Vagina (tissue), 2 donors: ENCODE measurements around the gene L2HGDH. TPM values are rescaled to one million over a fixed set of nuclear protein-coding genes. Genes with fewer than 3 reads are reported as not detected.

Source experiments
- DNase-seq, 2 donors: peaks; one replicate each; pipeline ENCODE4 v3.0.0-alpha.2; 2017; ENCODE audit errors: extremely low spot score in 2 of 2
- H3K27ac ChIP-seq: fragments of 200-600 bp; sonication (generic); one replicate; pipeline ENCODE4 v1.5.1; 2019
- H3K27me3 ChIP-seq: fragments of 200-600 bp; sonication (generic); one replicate; pipeline ENCODE4 v1.5.1; 2019
- H3K36me3 ChIP-seq, 2 donors: fragments of 200-600 bp; sonication (generic); one replicate each; pipeline ENCODE4 v1.5.1; 2017 to 2019
- H3K4me1 ChIP-seq: fragments of 200-600 bp; sonication (generic); one replicate; pipeline ENCODE4 v1.5.1; 2019
- H3K4me3 ChIP-seq, 2 donors: fragments of 200-600 bp; sonication (generic); 1 replicate in 1 of 2; 2 replicates in 1 of 2; pipeline ENCODE4 v1.5.1; 2016 to 2019
- H3K9me3 ChIP-seq: fragments of 200-600 bp; sonication (generic); one replicate; pipeline ENCODE4 v1.5.1; 2019
- POLR2A ChIP-seq, 2 donors: fragments of 450-650 bp; IDR thresholded peaks; one replicate each; pipeline ENCODE4 v1.6.1; 2017; ENCODE audit warnings: antibody characterized with exemption in 2 of 2, mild to moderate bottlenecking in 2 of 2, moderate library complexity in 2 of 2
- POLR2AphosphoS5 ChIP-seq, 2 donors: sonication (generic); formaldehyde crosslinking; IDR thresholded peaks; one replicate each; pipeline ENCODE4 v1.9.0; 2017; ENCODE audit warnings: antibody characterized with exemption in 2 of 2, mild to moderate bottlenecking in 2 of 2, low read depth in 1 of 2; ENCODE audit not compliant: insufficient read depth in 1 of 2
- intact Hi-C: fragments of 100-400 bp; cut with DNase I; formaldehyde crosslinking; loops from one replicate; pipeline ENCODE4 v1.15.1; 2023
- total RNA-seq: library from RNA; depleted of rRNA; stranded (reverse); fragments of >200 nt; gene quantifications from one replicate; pipeline ENCODE4 v1.2.3, GENCODE V29; 2016
- TF ChIP-seq, protein P1 (sequence below), 3 experiments: fragments of 450-650 bp in 2 of 3; fragments of 200-600 bp in 1 of 3; sonication (generic) in 1 of 3; IDR thresholded peaks; one replicate each; pipeline ENCODE4 v1.5.1; 2017 to 2019; ENCODE audit warnings: antibody characterized with exemption in 3 of 3, mild to moderate bottlenecking in 2 of 3, moderate library complexity in 2 of 3

L2HGDH gene
- total RNA-seq, 1 donor from 2014 or later, result 5.6 TPM

GRCh38 chr14:50272498-50272897, 39.5 kb downstream of the L2HGDH start:
- TF ChIP-seq, protein P1, sequence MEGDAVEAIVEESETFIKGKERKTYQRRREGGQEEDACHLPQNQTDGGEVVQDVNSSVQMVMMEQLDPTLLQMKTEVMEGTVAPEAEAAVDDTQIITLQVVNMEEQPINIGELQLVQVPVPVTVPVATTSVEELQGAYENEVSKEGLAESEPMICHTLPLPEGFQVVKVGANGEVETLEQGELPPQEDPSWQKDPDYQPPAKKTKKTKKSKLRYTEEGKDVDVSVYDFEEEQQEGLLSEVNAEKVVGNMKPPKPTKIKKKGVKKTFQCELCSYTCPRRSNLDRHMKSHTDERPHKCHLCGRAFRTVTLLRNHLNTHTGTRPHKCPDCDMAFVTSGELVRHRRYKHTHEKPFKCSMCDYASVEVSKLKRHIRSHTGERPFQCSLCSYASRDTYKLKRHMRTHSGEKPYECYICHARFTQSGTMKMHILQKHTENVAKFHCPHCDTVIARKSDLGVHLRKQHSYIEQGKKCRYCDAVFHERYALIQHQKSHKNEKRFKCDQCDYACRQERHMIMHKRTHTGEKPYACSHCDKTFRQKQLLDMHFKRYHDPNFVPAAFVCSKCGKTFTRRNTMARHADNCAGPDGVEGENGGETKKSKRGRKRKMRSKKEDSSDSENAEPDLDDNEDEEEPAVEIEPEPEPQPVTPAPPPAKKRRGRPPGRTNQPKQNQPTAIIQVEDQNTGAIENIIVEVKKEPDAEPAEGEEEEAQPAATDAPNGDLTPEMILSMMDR (IDR thresholded peaks at IDR 0.05), result no peak
- no peak for TF ChIP-seq POLR2A (IDR thresholded peaks at IDR 0.05)
- no peak for TF ChIP-seq POLR2AphosphoS5 (IDR thresholded peaks at IDR 0.05; ENCODE audit: insufficient read depth in 1 of 2, low read depth in 1 of 2)
- H3K36me3 ChIP-seq, result no peaks in the 10 kb centered on the region
- no peak overlapping the region for H3K4me3 ChIP-seq
- H3K4me1 ChIP-seq, result no peaks in the 10 kb centered on the region
- H3K27ac ChIP-seq, result no peak overlapping the region
- no peaks in the 10 kb centered on the region for H3K9me3 ChIP-seq
- intact Hi-C loops, result no loop called here
- no peaks in the 10 kb centered on the region for H3K27me3 ChIP-seq
- no peak for DNase-seq

DNA sequence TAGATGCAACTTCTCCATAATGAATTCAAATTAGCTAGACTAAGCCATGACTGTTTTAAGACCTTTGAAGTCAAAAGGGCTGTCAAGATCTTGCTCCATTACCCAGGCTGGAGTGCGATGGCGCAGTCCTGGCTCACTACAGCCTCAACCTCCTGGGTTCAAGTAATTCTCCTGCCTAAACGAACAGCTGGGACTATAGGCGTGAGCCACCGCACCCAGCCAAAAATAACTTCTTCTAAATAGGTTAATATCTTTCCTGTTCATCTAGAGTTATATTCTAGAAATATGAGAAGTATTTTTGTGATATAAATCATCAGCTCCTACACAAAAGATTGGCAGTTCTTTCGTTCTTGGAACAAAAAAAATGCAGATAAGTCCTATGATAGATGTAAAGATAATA, 41.1 kb downstream of the L2HGDH start:
- no peaks in the 10 kb centered on the region for H3K4me1 ChIP-seq
- no peaks in the 10 kb centered on the region for H3K9me3 ChIP-seq
- no peaks in the 10 kb centered on the region for H3K27me3 ChIP-seq
- intact Hi-C loops, result no loop called here
- DNase-seq, result no peak
- H3K27ac ChIP-seq, result no peak overlapping the region
- TF ChIP-seq, protein P1 (IDR thresholded peaks at IDR 0.05), result no peak
- H3K4me3 ChIP-seq, result no peak overlapping the region
- H3K36me3 ChIP-seq, result no peaks in the 10 kb centered on the region

DNA sequence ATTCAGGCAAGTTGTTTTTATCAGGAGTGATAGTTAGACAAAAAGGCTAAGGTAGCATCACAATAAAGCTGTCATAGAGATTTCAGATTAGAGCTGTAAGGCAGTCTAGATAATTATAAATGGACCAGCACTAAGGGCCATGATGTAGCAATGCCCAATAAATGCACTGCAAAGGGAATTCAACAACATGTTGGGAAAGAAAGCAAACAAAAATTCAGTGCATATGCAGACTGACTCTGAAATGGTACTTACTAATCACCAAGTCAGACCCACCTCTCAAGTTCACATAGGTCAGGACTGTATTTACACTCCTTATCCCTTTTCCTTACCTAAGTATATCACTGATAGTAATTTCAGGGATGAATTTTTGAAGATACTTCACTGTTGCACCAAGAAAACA, 47.0 kb downstream of the L2HGDH start:
- H3K36me3 ChIP-seq, result no peaks in the 10 kb centered on the region
- TF ChIP-seq, protein P1 (IDR thresholded peaks at IDR 0.05), result no peak
- TF ChIP-seq POLR2AphosphoS5 (IDR thresholded peaks at IDR 0.05; ENCODE audit: insufficient read depth in 1 of 2, low read depth in 1 of 2) (no peak), POLR2A (IDR thresholded peaks at IDR 0.05) (no peak)
- intact Hi-C loops, result no loop called here

DNA sequence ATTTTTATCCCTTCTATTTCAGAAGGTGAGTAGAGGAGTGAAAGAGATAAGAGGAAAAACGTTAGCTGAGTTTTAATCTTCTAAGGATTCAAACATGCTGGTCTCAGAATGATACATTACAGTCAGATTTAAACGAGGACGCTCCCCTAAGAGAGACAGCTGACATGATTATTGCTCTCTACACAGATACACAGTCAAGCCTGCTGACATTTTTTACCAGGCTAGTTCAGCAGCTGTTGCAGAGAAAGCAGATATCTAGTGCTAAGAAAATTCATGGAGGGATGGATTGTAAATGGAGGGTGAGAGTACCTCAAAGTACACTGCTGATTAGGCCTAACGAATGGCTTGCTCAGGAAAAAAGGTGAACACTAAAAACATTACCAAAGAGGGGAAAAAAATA, 48.7 kb downstream of the L2HGDH start:
- intact Hi-C loops, result no loop called here
- H3K27me3 ChIP-seq, result no peaks in the 10 kb centered on the region
- DNase-seq, result no peak
- no peak overlapping the region for H3K4me3 ChIP-seq
- H3K9me3 ChIP-seq, result no peaks in the 10 kb centered on the region
- no peaks in the 10 kb centered on the region for H3K36me3 ChIP-seq
- H3K4me1 ChIP-seq, result no peaks in the 10 kb centered on the region
- H3K27ac ChIP-seq, result no peak overlapping the region
- TF ChIP-seq POLR2A (IDR thresholded peaks at IDR 0.05) (no peak), POLR2AphosphoS5 (IDR thresholded peaks at IDR 0.05; ENCODE audit: insufficient read depth in 1 of 2, low read depth in 1 of 2) (no peak)
- TF ChIP-seq, protein P1 (IDR thresholded peaks at IDR 0.05), result no peak

More for the DNA sequence above, 47.0 kb downstream of the L2HGDH start:
- Histone ChIP-seq H3K4me3 (no peak overlapping the region), H3K9me3 (no peaks in the 10 kb centered on the region), H3K27ac (no peak overlapping the region), H3K27me3 (no peaks in the 10 kb centered on the region), H3K4me1 (no peaks in the 10 kb centered on the region)
- DNase-seq, result no peak

DNA sequence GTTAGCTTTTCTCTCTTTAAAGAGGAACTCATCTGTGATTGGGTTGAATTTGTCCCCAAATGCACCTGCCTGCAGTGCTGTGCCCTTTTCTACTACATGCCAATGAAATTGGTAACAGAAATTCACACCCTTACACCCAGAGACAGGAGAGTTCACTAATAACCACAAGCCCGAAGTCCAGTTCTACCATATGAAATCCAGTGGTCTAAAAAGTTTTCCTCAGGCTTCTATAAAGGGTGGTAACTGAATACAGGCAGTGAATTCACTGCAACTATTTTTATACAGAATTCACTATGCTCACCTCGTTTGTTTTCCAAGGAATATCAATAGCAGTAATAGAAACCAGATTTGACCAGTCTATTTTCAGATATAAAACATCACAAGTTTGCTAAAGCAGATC, 49.2 kb downstream of the L2HGDH start:
- no peak overlapping the region for H3K4me3 ChIP-seq
- intact Hi-C loops, result no loop called here
- H3K27me3 ChIP-seq, result no peaks in the 10 kb centered on the region
- H3K36me3 ChIP-seq, result no peaks in the 10 kb centered on the region
- no peak overlapping the region for H3K27ac ChIP-seq
- no peak for DNase-seq
- no peaks in the 10 kb centered on the region for H3K9me3 ChIP-seq
- no peaks in the 10 kb centered on the region for H3K4me1 ChIP-seq
- TF ChIP-seq POLR2AphosphoS5 (IDR thresholded peaks at IDR 0.05; ENCODE audit: insufficient read depth in 1 of 2, low read depth in 1 of 2) (no peak), POLR2A (IDR thresholded peaks at IDR 0.05) (no peak)
- TF ChIP-seq, protein P1 (IDR thresholded peaks at IDR 0.05), result no peak
